Measurements from ENCODE around the gene SYNE1. TPM values are rescaled to one million over a fixed set of nuclear protein-coding genes. Genes with fewer than 3 reads are reported as not detected.

The SYNE1 gene
- total RNA-seq, 1 donor from 2014 or later, result 6.0 TPM

DNA sequence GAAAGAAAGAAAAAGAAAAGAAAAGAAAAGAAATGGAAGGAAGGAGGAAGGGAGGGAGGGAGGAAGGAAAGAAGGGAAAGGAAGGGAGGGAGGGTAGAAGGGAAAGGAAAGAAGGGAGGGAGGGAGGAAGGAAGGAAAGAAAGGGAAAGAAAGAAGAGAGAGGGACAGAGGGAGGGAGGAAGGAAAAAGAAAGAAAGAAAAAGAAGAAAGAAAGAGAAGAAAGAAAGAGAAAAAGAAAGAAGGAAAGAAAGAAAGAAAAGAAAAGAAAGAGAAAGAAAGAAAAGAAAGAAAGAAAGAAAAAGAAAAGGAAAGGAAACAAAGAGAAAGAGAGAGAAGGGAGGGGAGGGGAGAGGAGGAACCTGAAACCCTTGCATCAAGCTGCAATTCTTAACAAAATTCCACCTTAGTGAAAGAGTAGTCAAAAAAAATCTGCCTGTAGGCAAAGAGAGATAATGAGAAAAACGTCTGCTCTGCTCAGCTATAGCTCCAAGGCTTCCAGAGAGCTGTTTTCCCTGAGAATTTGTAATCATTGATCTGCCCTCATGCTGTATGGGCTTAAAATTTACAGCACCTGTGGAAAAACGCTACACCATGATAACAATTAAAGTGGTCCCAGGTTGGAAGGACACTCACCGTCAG, 43.8 kb upstream of the SYNE1 start:
- no peak for TF ChIP-seq EZH2 (IDR thresholded peaks at IDR 0.05)
- TF ChIP-seq, protein P1, sequence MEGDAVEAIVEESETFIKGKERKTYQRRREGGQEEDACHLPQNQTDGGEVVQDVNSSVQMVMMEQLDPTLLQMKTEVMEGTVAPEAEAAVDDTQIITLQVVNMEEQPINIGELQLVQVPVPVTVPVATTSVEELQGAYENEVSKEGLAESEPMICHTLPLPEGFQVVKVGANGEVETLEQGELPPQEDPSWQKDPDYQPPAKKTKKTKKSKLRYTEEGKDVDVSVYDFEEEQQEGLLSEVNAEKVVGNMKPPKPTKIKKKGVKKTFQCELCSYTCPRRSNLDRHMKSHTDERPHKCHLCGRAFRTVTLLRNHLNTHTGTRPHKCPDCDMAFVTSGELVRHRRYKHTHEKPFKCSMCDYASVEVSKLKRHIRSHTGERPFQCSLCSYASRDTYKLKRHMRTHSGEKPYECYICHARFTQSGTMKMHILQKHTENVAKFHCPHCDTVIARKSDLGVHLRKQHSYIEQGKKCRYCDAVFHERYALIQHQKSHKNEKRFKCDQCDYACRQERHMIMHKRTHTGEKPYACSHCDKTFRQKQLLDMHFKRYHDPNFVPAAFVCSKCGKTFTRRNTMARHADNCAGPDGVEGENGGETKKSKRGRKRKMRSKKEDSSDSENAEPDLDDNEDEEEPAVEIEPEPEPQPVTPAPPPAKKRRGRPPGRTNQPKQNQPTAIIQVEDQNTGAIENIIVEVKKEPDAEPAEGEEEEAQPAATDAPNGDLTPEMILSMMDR (IDR thresholded peaks at IDR 0.05), result no peak
- Histone ChIP-seq H3K79me2 (ENCODE audit: low read depth) (no peaks in the 10 kb centered on the region), H3K27me3 (no peaks in the 10 kb centered on the region), H4K20me1 (ENCODE audit: low read depth) (no peaks in the 10 kb centered on the region), H3K36me3 (no peaks in the 10 kb centered on the region), H2AFZ (replicated peaks) (peak overlapping the region; percentile 74), H3K4me3 (no peak overlapping the region), H3K27ac (no peak overlapping the region), H3K4me1 (peaks cover 21% of the 10 kb centered on the region), H3K9me3 (ENCODE audit: low read depth) (no peaks in the 10 kb centered on the region), H3F3A (ENCODE audit: low read depth) (no peaks in the 10 kb centered on the region), H3K4me2 (no peak overlapping the region), H3K9ac (no peak overlapping the region)
- Mint-ChIP-seq H3K4me3 (no peak overlapping the region), H3K4me1 (peaks cover 5% of the 10 kb centered on the region), H3K9me3 (no peaks in the 10 kb centered on the region), H3K27ac (no peak overlapping the region), H3K27me3 (ENCODE audit: insufficient read depth, low read depth) (peaks cover 5% of the 10 kb centered on the region), H3K36me3 (no peaks in the 10 kb centered on the region)
- no peak for DNase-seq (ENCODE audit: low spot score)

DNA sequence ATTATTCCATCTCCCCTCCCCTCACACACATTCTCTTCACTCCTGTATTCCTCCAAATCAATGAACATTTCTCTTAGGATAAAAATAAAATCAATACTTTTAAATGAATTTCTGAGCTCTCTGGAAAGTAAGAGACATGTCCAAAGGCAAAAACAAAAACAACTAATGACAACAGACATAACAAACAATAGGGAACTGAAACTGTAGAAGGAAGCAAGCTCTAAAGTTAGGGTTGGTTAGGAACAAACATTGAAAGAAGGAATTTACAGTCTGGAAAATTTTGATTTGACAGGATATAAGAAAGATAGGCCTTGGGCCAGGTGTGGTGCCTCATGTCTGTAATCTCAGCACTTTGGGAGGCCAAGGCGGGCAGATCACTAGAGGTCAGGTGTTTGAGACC, 43.0 kb upstream of the SYNE1 start:
- H3K36me3 Mint-ChIP-seq, result no peaks in the 10 kb centered on the region
- peaks cover 21% of the 10 kb centered on the region for H3K4me1 ChIP-seq
- no peak overlapping the region for H3K9ac ChIP-seq
- no peaks in the 10 kb centered on the region for H3K36me3 ChIP-seq
- peaks cover 5% of the 10 kb centered on the region for H3K4me1 Mint-ChIP-seq
- TF ChIP-seq EZH2 (IDR thresholded peaks at IDR 0.05), result no peak
- TF ChIP-seq, protein P1 (IDR thresholded peaks at IDR 0.05), result no peak
- no peak for TF ChIP-seq EZH2phosphoT487 (IDR thresholded peaks at IDR 0.05)
- H4K20me1 ChIP-seq (ENCODE audit: low read depth), result no peaks in the 10 kb centered on the region
- H3K79me2 ChIP-seq (ENCODE audit: low read depth), result no peaks in the 10 kb centered on the region
- no peaks in the 10 kb centered on the region for H3F3A ChIP-seq (ENCODE audit: low read depth)
- H3K27me3 Mint-ChIP-seq (ENCODE audit: insufficient read depth, low read depth), result peaks cover 2% of the 10 kb centered on the region
- no peak overlapping the region for H3K4me3 ChIP-seq
- no peaks in the 10 kb centered on the region for H3K27me3 ChIP-seq
- no peaks in the 10 kb centered on the region for H3K9me3 Mint-ChIP-seq
- H3K4me3 Mint-ChIP-seq, result no peak overlapping the region
- no peak overlapping the region for H2AFZ ChIP-seq (replicated peaks)
- no peak overlapping the region for H3K4me2 ChIP-seq
- no peak overlapping the region for H3K27ac ChIP-seq
- H3K9me3 ChIP-seq (ENCODE audit: low read depth), result no peaks in the 10 kb centered on the region
- no peak overlapping the region for H3K27ac Mint-ChIP-seq
- DNase-seq (ENCODE audit: low spot score), result no peak

DNA sequence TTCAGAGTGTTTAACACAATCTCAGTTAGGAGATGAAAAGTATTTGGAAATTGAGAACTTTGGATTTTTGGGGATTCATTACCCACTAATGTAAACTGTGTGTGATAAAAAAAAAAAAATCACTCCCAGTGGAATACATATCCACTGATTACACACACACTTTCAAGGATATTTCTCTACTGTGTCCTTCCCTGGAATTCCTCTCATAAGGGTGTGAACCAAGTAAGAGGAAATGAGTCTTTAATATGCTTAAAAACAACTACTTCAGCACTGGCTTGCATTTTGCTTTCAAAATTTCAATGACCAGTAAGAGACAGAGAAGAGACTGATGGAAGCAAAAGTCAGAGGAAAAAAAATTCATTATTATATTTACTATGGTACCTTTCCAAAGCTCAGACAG, 36.1 kb upstream of the SYNE1 start:
- Mint-ChIP-seq H3K9me3 (peaks cover 2% of the 10 kb centered on the region), H3K4me3 (no peak overlapping the region), H3K27me3 (ENCODE audit: insufficient read depth, low read depth) (no peaks in the 10 kb centered on the region), H3K4me1 (no peaks in the 10 kb centered on the region), H3K36me3 (no peaks in the 10 kb centered on the region), H3K27ac (no peak overlapping the region)
- Histone ChIP-seq H3K9me3 (ENCODE audit: low read depth) (no peaks in the 10 kb centered on the region), H3K4me3 (no peak overlapping the region), H3K36me3 (no peaks in the 10 kb centered on the region), H3K79me2 (ENCODE audit: low read depth) (no peaks in the 10 kb centered on the region), H3K9ac (no peak overlapping the region), H3K4me1 (no peaks in the 10 kb centered on the region), H3K27ac (no peak overlapping the region), H4K20me1 (ENCODE audit: low read depth) (no peaks in the 10 kb centered on the region), H3K4me2 (no peak overlapping the region), H3K27me3 (no peaks in the 10 kb centered on the region), H3F3A (ENCODE audit: low read depth) (no peaks in the 10 kb centered on the region), H2AFZ (replicated peaks) (no peak overlapping the region)
- TF ChIP-seq EZH2 (IDR thresholded peaks at IDR 0.05) (no peak), EZH2phosphoT487 (IDR thresholded peaks at IDR 0.05) (no peak)
- TF ChIP-seq, protein P1 (IDR thresholded peaks at IDR 0.05), result no peak
- DNase-seq (ENCODE audit: low spot score), result no peak

Measured in neural progenitor cell (in vitro differentiated cells).